ENCODE measurements around the gene TMUB1. TPM values are rescaled to one million over a fixed set of nuclear protein-coding genes. Genes with fewer than 3 reads are reported as not detected.
A peak's percentile ranks its signal among the peaks of the same experiment; 100 is the strongest.

Gene TMUB1
- total RNA-seq, 2 donors from 2014 or later: 25.7 to 35.2 TPM

DNA sequence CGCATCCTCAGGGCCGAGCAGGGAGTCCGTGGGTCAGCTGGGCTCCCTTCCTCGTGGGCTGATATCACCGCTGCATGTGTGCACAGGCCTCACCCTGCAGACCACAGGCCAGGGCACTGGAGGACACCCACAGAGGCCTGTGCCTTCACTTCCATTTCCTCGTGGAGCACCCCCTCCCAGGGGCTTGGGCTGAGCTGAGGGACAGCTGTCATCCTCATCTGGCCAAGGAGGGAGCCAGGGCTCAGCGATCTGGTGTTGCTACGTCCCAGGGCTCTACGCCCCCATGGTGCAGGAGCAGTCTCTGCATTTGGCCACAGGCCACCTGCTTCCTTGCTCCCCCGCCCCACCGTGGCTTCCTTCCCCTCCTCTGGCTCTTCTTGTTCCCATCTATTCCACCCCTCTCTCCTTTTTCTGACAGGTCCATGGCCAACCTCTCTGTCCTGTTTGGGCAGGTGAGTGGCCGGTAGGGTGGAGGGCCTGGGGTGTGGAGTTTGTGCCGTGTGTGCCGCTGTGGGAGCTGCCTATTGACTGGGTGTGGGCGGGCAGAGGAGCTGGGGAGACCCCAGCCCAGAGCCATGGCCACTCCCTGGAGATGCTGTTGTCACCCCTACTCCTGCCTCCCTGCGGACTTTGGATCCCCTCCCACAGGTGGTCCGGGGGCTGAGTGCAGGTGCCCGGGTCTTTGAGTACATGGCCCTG lies 43.3 kb downstream of the TMUB1 start:
- TF ChIP-seq, protein P1, sequence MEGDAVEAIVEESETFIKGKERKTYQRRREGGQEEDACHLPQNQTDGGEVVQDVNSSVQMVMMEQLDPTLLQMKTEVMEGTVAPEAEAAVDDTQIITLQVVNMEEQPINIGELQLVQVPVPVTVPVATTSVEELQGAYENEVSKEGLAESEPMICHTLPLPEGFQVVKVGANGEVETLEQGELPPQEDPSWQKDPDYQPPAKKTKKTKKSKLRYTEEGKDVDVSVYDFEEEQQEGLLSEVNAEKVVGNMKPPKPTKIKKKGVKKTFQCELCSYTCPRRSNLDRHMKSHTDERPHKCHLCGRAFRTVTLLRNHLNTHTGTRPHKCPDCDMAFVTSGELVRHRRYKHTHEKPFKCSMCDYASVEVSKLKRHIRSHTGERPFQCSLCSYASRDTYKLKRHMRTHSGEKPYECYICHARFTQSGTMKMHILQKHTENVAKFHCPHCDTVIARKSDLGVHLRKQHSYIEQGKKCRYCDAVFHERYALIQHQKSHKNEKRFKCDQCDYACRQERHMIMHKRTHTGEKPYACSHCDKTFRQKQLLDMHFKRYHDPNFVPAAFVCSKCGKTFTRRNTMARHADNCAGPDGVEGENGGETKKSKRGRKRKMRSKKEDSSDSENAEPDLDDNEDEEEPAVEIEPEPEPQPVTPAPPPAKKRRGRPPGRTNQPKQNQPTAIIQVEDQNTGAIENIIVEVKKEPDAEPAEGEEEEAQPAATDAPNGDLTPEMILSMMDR (IDR thresholded peaks at IDR 0.05): no peak
- Histone ChIP-seq H3K36me3 (peaks cover 30% of the 10 kb centered on the region), H3K4me3 (no peak overlapping the region), H3K27me3 (replicated peaks; ENCODE audit: insufficient read depth) (no peaks in the 10 kb centered on the region), H3K27ac (peak overlapping the region in 1 of 2 donors; percentile 62), H3K9me3 (no peaks in the 10 kb centered on the region), H3K4me1 (ENCODE audit: control insufficient read depth in 1 of 2, low read depth in 2 of 2) (peaks cover 11 to 12% of the 10 kb centered on the region in 2 donors)
- ATAC-seq (ENCODE audit: insufficient number of reproducible peaks, low FRiP score, low read depth) (no peak), DNase-seq (ENCODE audit: low spot score) (no peak)

DNA sequence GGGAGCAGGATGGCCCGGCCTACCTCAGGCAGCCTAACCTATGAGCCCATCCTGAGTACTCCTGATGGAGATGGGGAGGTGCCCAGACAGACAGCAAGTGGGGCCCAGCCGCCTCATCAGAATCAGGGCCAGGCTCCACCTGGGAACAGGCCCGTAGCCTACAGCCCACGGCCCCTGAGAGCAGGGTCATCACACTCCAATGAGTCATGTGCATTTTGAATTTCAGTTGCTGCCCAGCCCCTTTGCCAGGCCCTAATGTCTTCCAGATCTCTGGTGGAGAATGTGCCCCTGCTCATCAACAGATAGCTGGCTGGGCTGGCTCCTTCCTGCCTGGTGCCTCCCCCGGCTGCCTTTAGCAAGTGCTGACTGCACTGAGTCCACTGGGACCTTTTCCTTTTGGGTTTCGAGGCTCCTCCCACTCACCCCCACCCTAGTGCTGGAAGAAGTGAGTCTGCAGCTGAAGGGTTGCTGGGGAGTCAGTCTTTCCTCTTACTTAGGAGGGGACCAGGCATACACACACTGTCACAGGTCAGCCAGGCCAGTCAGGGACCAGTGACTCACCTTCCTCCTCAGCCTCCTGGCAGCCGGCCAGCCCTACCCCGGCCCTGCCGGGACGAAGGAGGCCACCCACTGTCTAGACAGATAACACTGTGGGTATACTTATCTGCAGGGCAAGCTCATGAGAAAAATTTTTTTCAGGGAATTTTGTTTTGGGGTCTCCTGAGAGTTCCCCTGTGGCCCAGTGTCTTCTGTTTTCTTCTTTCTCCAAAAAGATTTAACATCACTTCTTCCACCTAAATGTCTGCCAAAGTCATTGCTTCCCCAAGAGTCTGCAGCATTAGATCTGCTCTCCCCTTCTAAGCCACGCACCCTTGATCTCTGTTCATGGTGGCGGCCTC lies 44.1 kb downstream of the TMUB1 start:
- H3K9me3 ChIP-seq: no peaks in the 10 kb centered on the region
- peaks cover 11 to 12% of the 10 kb centered on the region in 2 donors for H3K4me1 ChIP-seq (ENCODE audit: control insufficient read depth in 1 of 2, low read depth in 2 of 2)
- no peaks in the 10 kb centered on the region for H3K27me3 ChIP-seq (replicated peaks; ENCODE audit: insufficient read depth)
- TF ChIP-seq, protein P1 (IDR thresholded peaks at IDR 0.05): no peak
- peak overlapping the region in 1 of 2 donors; percentile 62 for H3K27ac ChIP-seq
- DNase-seq (ENCODE audit: low spot score) (peak; percentile 63), ATAC-seq (ENCODE audit: insufficient number of reproducible peaks, low FRiP score, low read depth) (peak; percentile 84)
- H3K4me3 ChIP-seq: no peak overlapping the region
- peaks cover 30% of the 10 kb centered on the region for H3K36me3 ChIP-seq

DNA sequence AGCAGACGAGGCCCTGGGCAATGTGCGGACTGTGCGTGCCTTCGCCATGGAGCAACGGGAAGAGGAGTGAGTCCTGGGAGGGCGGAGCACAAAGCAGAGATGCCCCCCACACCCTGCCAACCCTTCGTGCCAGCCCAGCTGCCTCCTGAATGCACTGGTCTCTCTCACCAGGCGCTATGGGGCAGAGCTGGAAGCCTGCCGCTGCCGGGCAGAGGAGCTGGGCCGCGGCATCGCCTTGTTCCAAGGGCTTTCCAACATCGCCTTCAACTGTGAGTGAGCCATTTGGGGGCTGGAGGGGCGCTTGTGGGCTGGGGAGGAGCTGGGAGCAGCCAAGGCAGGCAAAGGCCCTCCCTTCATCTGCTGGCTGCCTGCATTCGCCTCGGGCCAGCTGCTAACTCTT lies 47.4 kb downstream of the TMUB1 start:
- Histone ChIP-seq H3K4me3 (no peak overlapping the region), H3K36me3 (peaks cover 20% of the 10 kb centered on the region), H3K9me3 (no peaks in the 10 kb centered on the region), H3K27ac (no peak overlapping the region), H3K27me3 (replicated peaks; ENCODE audit: insufficient read depth) (no peaks in the 10 kb centered on the region), H3K4me1 (ENCODE audit: control insufficient read depth in 1 of 2, low read depth in 2 of 2) (peaks cover 11 to 12% of the 10 kb centered on the region in 2 donors)
- TF ChIP-seq, protein P1 (IDR thresholded peaks at IDR 0.05): no peak
- DNase-seq (ENCODE audit: low spot score) (no peak), ATAC-seq (ENCODE audit: insufficient number of reproducible peaks, low FRiP score, low read depth) (no peak)

DNA sequence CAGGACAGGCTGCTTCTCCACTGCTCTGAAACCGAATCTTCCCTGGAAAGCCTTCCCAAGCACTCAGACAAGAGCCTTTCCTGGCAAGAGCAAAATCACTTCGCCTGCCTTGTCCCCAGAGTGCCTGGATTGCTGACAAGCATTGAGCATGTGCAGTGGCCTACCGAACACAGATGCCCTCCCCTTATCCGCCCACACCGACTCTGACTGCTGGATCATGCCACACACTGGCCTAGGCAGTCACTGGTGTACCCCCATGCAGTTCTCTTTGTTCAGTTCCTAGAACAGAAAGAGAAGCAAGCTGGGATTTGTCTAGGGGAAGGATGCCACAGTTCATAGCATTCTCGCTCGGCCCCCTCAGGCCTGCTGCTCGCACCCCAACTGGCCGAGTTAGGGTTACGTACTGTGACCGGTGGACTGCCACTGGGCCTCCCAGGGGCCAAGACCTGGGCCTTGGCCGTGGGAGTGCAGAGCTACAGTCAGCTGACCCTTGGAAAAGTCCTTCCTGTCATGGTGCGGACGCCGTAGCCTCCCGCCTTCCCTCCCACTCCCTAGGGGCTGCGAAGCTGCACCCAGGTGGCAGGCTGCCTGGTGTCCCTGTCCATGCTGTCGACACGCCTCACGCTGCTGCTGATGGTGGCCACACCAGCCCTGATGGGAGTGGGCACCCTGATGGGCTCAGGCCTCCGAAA lies 48.1 kb downstream of the TMUB1 start:
- Histone ChIP-seq H3K4me3 (no peak overlapping the region), H3K27me3 (replicated peaks; ENCODE audit: insufficient read depth) (no peaks in the 10 kb centered on the region), H3K9me3 (no peaks in the 10 kb centered on the region), H3K36me3 (peaks cover 20% of the 10 kb centered on the region), H3K27ac (no peak overlapping the region), H3K4me1 (ENCODE audit: control insufficient read depth in 1 of 2, low read depth in 2 of 2) (peaks cover 11 to 12% of the 10 kb centered on the region in 2 donors)
- ATAC-seq (ENCODE audit: insufficient number of reproducible peaks, low FRiP score, low read depth) (no peak), DNase-seq (ENCODE audit: low spot score) (no peak)
- TF ChIP-seq, protein P1 (IDR thresholded peaks at IDR 0.05): no peak

Measured in thoracic aorta (tissue), 2 donors.